ENCODE measurements around the gene KLF4.

Gene KLF4

GRCh38 chr9:107453479-107453878 lies 36.1 kb downstream of the KLF4 start:
- DNase-seq (ENCODE audit: low read depth, low spot score), result no peak

GRCh38 chr9:107447834-107448233 lies 41.7 kb downstream of the KLF4 start:
- DNase-seq (ENCODE audit: low read depth, low spot score), result no peak

GRCh38 chr9:107447081-107447480 lies 42.5 kb downstream of the KLF4 start:
- DNase-seq (ENCODE audit: low read depth, low spot score), result no peak

GRCh38 chr9:107446491-107446890 lies 43.1 kb downstream of the KLF4 start:
- no peak for DNase-seq (ENCODE audit: low read depth, low spot score)

GRCh38 chr9:107443786-107444185 lies 45.8 kb downstream of the KLF4 start:
- DNase-seq (ENCODE audit: low read depth, low spot score), result no peak

- no peak for DNase-seq (ENCODE audit: low read depth, low spot score)
Observed at GRCh38 chr9:107439991-107440456, 49.5 kb downstream of the KLF4 start.

GRCh38 chr9:107438211-107439031 lies 51.1 kb downstream of the KLF4 start:
- no peak for DNase-seq (ENCODE audit: low read depth, low spot score)

- DNase-seq (ENCODE audit: low read depth, low spot score), result no peak
Observed at GRCh38 chr9:107437716-107438115, 51.9 kb downstream of the KLF4 start.

- no peak for DNase-seq (ENCODE audit: low read depth, low spot score)
Observed at GRCh38 chr9:107435415-107435814, 54.2 kb downstream of the KLF4 start.
